ENCODE results near the gene SLC8A2. TPM values are rescaled to one million over a fixed set of nuclear protein-coding genes. Genes with fewer than 3 reads are reported as not detected.
A peak's percentile ranks its signal among the peaks of the same experiment; 100 is the strongest.

SLC8A2 gene
- total and polyA plus RNA-seq, 8 donors: 0.06 to 0.34 (median 0.20) TPM; not detected in 1

GRCh38 chr19:47483200-47483599 is 11.5 kb upstream of the SLC8A2 start:
- Histone ChIP-seq H3K27me3 (no peaks in the 10 kb centered on the region), H3K36me3 (peaks cover 0 to 21% of the 10 kb centered on the region in 2 donors), H3K27ac (no peak overlapping the region), H3K4me3 (peak overlapping the region; percentile 46 to 56), H3K4me1 (peaks cover 5 to 20% of the 10 kb centered on the region in 2 donors), H3K9me3 (no peaks in the 10 kb centered on the region)
- intact Hi-C loops (cut with DNase I): no loop called here
- DNase-seq: peak in 1 of 4 donors; percentile 51
- no peak for TF ChIP-seq CTCF (IDR thresholded peaks at IDR 0.05)
- ATAC-seq: no peak

GRCh38 chr19:47481460-47482052 is 9.9 kb upstream of the SLC8A2 start:
- TF ChIP-seq CTCF (IDR thresholded peaks at IDR 0.05): no peak
- intact Hi-C loops (cut with DNase I): no loop called here
- Histone ChIP-seq H3K9me3 (no peaks in the 10 kb centered on the region), H3K27ac (no peak overlapping the region), H3K4me3 (no peak overlapping the region), H3K4me1 (peaks cover 5 to 20% of the 10 kb centered on the region in 2 donors), H3K36me3 (peaks cover 0 to 5% of the 10 kb centered on the region in 2 donors), H3K27me3 (no peaks in the 10 kb centered on the region)
- DNase-seq (no peak), ATAC-seq (no peak)

- no peaks in the 10 kb centered on the region for H3K9me3 ChIP-seq
- TF ChIP-seq CTCF (IDR thresholded peaks at IDR 0.05): no peak
- H3K27ac ChIP-seq: no peak overlapping the region
- intact Hi-C loops (cut with DNase I): no loop called here
- no peak overlapping the region for H3K4me3 ChIP-seq
- H3K27me3 ChIP-seq: no peaks in the 10 kb centered on the region
- ATAC-seq (no peak), DNase-seq (peak in 1 of 4 donors; percentile 50)
- peaks cover 0 to 4% of the 10 kb centered on the region in 2 donors for H3K36me3 ChIP-seq
- peaks cover 5 to 18% of the 10 kb centered on the region in 2 donors for H3K4me1 ChIP-seq
These were observed 9.0 kb upstream of the SLC8A2 start for GRCh38 chr19:47480658-47481057.

- no peak for ATAC-seq
- TF ChIP-seq CTCF (IDR thresholded peaks at IDR 0.05): no peak
- DNase-seq: peak in 2 of 4 donors; percentile 11 to 83
- H3K9me3 ChIP-seq: no peaks in the 10 kb centered on the region
- peaks cover 3 to 13% of the 10 kb centered on the region in 2 donors for H3K4me1 ChIP-seq
- no peaks in the 10 kb centered on the region for H3K27me3 ChIP-seq
- no peaks in the 10 kb centered on the region for H3K36me3 ChIP-seq
- H3K27ac ChIP-seq: no peak overlapping the region
- intact Hi-C loops (cut with DNase I): no loop called here
- no peak overlapping the region for H3K4me3 ChIP-seq
These were observed 8.2 kb upstream of the SLC8A2 start for GRCh38 chr19:47479701-47480503.

GRCh38 chr19:47476438-47476972 is 4.8 kb upstream of the SLC8A2 start:
- no peak overlapping the region for H3K4me3 ChIP-seq
- H3K27ac ChIP-seq: no peak overlapping the region
- DNase-seq (peak in 1 of 4 donors; percentile 64), ATAC-seq (no peak)
- no peaks in the 10 kb centered on the region for H3K36me3 ChIP-seq
- H3K27me3 ChIP-seq: peaks cover 5 to 24% of the 10 kb centered on the region in 2 donors
- no peak for TF ChIP-seq CTCF (IDR thresholded peaks at IDR 0.05)
- intact Hi-C loops (cut with DNase I): no loop called here
- H3K4me1 ChIP-seq: no peaks in the 10 kb centered on the region
- no peaks in the 10 kb centered on the region for H3K9me3 ChIP-seq
